Activated T-cell treated with anti-CD3 and anti-CD28 coated beads, Interleukin-2, amount 50 U/mL, for 72 hours (primary cell): ENCODE measurements around the gene EGFR. TPM values are rescaled to one million over a fixed set of nuclear protein-coding genes. Genes with fewer than 3 reads are reported as not detected.

Experiments used
- ATAC-seq, 2 donors: fragments of 150-1000 bp; cut with Tn5 transposase; replicated peaks in 1 of 2; 2 replicates each; pipeline ENCODE4 v1.10.0; 2021; ENCODE audit warnings: moderate library complexity in 2 of 2, mild to moderate bottlenecking in 1 of 2
- DNase-seq, 2 donors: peaks; one replicate each; pipeline ENCODE4 v3.0.0; 2021 to 2022; ENCODE audit warnings: mixed read lengths in 1 of 2
- H3K27ac Mint-ChIP-seq: one replicate; pipeline ENCODE4 v1.8.0; 2022; ENCODE audit warnings: mild to moderate bottlenecking, moderate library complexity, mixed read lengths
- H3K27me3 Mint-ChIP-seq: one replicate; pipeline ENCODE4 v1.8.0; 2022; ENCODE audit warnings: low read depth, mixed read lengths
- H3K36me3 Mint-ChIP-seq, 2 donors: one replicate each; pipeline ENCODE4 v1.8.0; 2022; ENCODE audit warnings: mixed read lengths in 2 of 2, mild to moderate bottlenecking in 1 of 2; ENCODE audit not compliant: insufficient read depth in 2 of 2
- H3K4me1 Mint-ChIP-seq: one replicate; pipeline ENCODE4 v1.8.0; 2022; ENCODE audit warnings: low read depth, mixed read lengths
- H3K4me3 Mint-ChIP-seq, 2 donors: one replicate each; pipeline ENCODE4 v1.8.0; 2022; ENCODE audit warnings: mild to moderate bottlenecking in 2 of 2, mixed read lengths in 2 of 2, moderate library complexity in 2 of 2
- H3K9me3 Mint-ChIP-seq, 2 donors: one replicate each; pipeline ENCODE4 v1.8.0; 2022; ENCODE audit warnings: mixed read lengths in 2 of 2
- total RNA-seq, 2 donors: library from RNA; stranded (reverse); gene quantifications; one replicate each; pipeline ENCODE4 v1.2.3, GENCODE V29; 2022

The EGFR gene
- total RNA-seq, 2 donors from 2014 or later: 0.09 TPM; not detected in 1

GRCh38 chr7:55237156-55237893 is 218.5 kb downstream of the EGFR start:
- Mint-ChIP-seq H3K27ac (no peak overlapping the region), H3K9me3 (no peaks in the 10 kb centered on the region), H3K36me3 (no peaks in the 10 kb centered on the region), H3K27me3 (peaks cover 19% of the 10 kb centered on the region), H3K4me3 (no peak overlapping the region), H3K4me1 (no peaks in the 10 kb centered on the region)
- no peak for ATAC-seq
- DNase-seq: no peak

GRCh38 chr7:55239406-55239805 is 220.6 kb downstream of the EGFR start:
- Mint-ChIP-seq H3K4me1 (no peaks in the 10 kb centered on the region), H3K27me3 (peaks cover 19% of the 10 kb centered on the region), H3K27ac (peak overlapping the region; percentile 34), H3K36me3 (no peaks in the 10 kb centered on the region), H3K9me3 (no peaks in the 10 kb centered on the region), H3K4me3 (no peak overlapping the region)
- no peak for DNase-seq
- no peak for ATAC-seq

GRCh38 chr7:55240418-55241142 is 221.8 kb downstream of the EGFR start:
- peak in 1 of 2 donors; percentile 23 for ATAC-seq
- no peak for DNase-seq
- Mint-ChIP-seq H3K36me3 (no peaks in the 10 kb centered on the region), H3K4me3 (no peak overlapping the region), H3K27ac (no peak overlapping the region), H3K27me3 (peaks cover 19% of the 10 kb centered on the region), H3K4me1 (no peaks in the 10 kb centered on the region), H3K9me3 (no peaks in the 10 kb centered on the region)

- no peak overlapping the region for H3K27ac Mint-ChIP-seq
- ATAC-seq (no peak), DNase-seq (no peak)
- no peaks in the 10 kb centered on the region for H3K4me1 Mint-ChIP-seq
- no peak overlapping the region for H3K4me3 Mint-ChIP-seq
- H3K9me3 Mint-ChIP-seq: no peaks in the 10 kb centered on the region
- no peaks in the 10 kb centered on the region for H3K36me3 Mint-ChIP-seq
- H3K27me3 Mint-ChIP-seq: peaks cover 6% of the 10 kb centered on the region
These were observed 223.1 kb downstream of the EGFR start for GRCh38 chr7:55241958-55242357.

- Mint-ChIP-seq H3K36me3 (no peaks in the 10 kb centered on the region), H3K27me3 (no peaks in the 10 kb centered on the region), H3K27ac (no peak overlapping the region), H3K4me1 (no peaks in the 10 kb centered on the region), H3K9me3 (no peaks in the 10 kb centered on the region), H3K4me3 (no peak overlapping the region)
- DNase-seq: no peak
- no peak for ATAC-seq
These were observed 223.8 kb downstream of the EGFR start for GRCh38 chr7:55242613-55243012.

GRCh38 chr7:55244006-55244745 is 225.4 kb downstream of the EGFR start:
- ATAC-seq: no peak
- H3K4me1 Mint-ChIP-seq: no peaks in the 10 kb centered on the region
- H3K36me3 Mint-ChIP-seq: no peaks in the 10 kb centered on the region
- peaks cover 6% of the 10 kb centered on the region for H3K27me3 Mint-ChIP-seq
- H3K9me3 Mint-ChIP-seq: no peaks in the 10 kb centered on the region
- H3K27ac Mint-ChIP-seq: no peak overlapping the region
- no peak overlapping the region for H3K4me3 Mint-ChIP-seq
- DNase-seq: no peak

- no peak overlapping the region for H3K27ac Mint-ChIP-seq
- no peaks in the 10 kb centered on the region for H3K36me3 Mint-ChIP-seq
- H3K4me1 Mint-ChIP-seq: no peaks in the 10 kb centered on the region
- DNase-seq: no peak
- no peaks in the 10 kb centered on the region for H3K9me3 Mint-ChIP-seq
- no peak for ATAC-seq
- H3K27me3 Mint-ChIP-seq: peaks cover 10% of the 10 kb centered on the region
- no peak overlapping the region for H3K4me3 Mint-ChIP-seq
These were observed 226.5 kb downstream of the EGFR start for GRCh38 chr7:55245271-55245723.

GRCh38 chr7:55246171-55246570 is 227.4 kb downstream of the EGFR start:
- Mint-ChIP-seq H3K4me3 (no peak overlapping the region), H3K4me1 (no peaks in the 10 kb centered on the region), H3K36me3 (no peaks in the 10 kb centered on the region), H3K27me3 (peaks cover 14% of the 10 kb centered on the region), H3K9me3 (no peaks in the 10 kb centered on the region), H3K27ac (no peak overlapping the region)
- ATAC-seq (no peak), DNase-seq (no peak)

GRCh38 chr7:55247428-55247827 is 228.6 kb downstream of the EGFR start:
- no peak for ATAC-seq
- no peaks in the 10 kb centered on the region for H3K9me3 Mint-ChIP-seq

GRCh38 chr7:55248526-55248925 is 229.7 kb downstream of the EGFR start:
- no peak overlapping the region for H3K4me3 Mint-ChIP-seq
- H3K9me3 Mint-ChIP-seq: no peaks in the 10 kb centered on the region
- H3K36me3 Mint-ChIP-seq: no peaks in the 10 kb centered on the region
- no peak for ATAC-seq
- DNase-seq: no peak
- no peak overlapping the region for H3K27ac Mint-ChIP-seq
- H3K4me1 Mint-ChIP-seq: no peaks in the 10 kb centered on the region
- H3K27me3 Mint-ChIP-seq: peaks cover 36% of the 10 kb centered on the region

More at GRCh38 chr7:55247428-55247827, 228.6 kb downstream of the EGFR start:
- Mint-ChIP-seq H3K4me3 (no peak overlapping the region), H3K4me1 (no peaks in the 10 kb centered on the region), H3K27ac (no peak overlapping the region), H3K27me3 (peaks cover 25% of the 10 kb centered on the region), H3K36me3 (no peaks in the 10 kb centered on the region)
- DNase-seq: no peak

- H3K27me3 Mint-ChIP-seq: peaks cover 44% of the 10 kb centered on the region
- no peaks in the 10 kb centered on the region for H3K9me3 Mint-ChIP-seq
- ATAC-seq: no peak
These were observed 230.5 kb downstream of the EGFR start for GRCh38 chr7:55249332-55249731.

GRCh38 chr7:55250313-55250712 is 231.5 kb downstream of the EGFR start:
- DNase-seq: no peak
- H3K36me3 Mint-ChIP-seq: no peaks in the 10 kb centered on the region
- H3K9me3 Mint-ChIP-seq: no peaks in the 10 kb centered on the region
- H3K4me3 Mint-ChIP-seq: no peak overlapping the region
- no peak overlapping the region for H3K27ac Mint-ChIP-seq
- peaks cover 2% of the 10 kb centered on the region for H3K4me1 Mint-ChIP-seq
- no peak for ATAC-seq
- peaks cover 49% of the 10 kb centered on the region for H3K27me3 Mint-ChIP-seq

More at GRCh38 chr7:55249332-55249731, 230.5 kb downstream of the EGFR start:
- no peak overlapping the region for H3K27ac Mint-ChIP-seq
- no peak for DNase-seq
- no peak overlapping the region for H3K4me3 Mint-ChIP-seq
- H3K36me3 Mint-ChIP-seq: no peaks in the 10 kb centered on the region
- H3K4me1 Mint-ChIP-seq: no peaks in the 10 kb centered on the region

GRCh38 chr7:55251313-55251712 is 232.5 kb downstream of the EGFR start:
- H3K4me3 Mint-ChIP-seq: no peak overlapping the region
- peaks cover 11% of the 10 kb centered on the region for H3K4me1 Mint-ChIP-seq
- H3K27me3 Mint-ChIP-seq: peaks cover 59% of the 10 kb centered on the region
- no peak overlapping the region for H3K27ac Mint-ChIP-seq
- DNase-seq: no peak
- ATAC-seq: no peak
- H3K36me3 Mint-ChIP-seq: no peaks in the 10 kb centered on the region
- H3K9me3 Mint-ChIP-seq: no peaks in the 10 kb centered on the region
